H9 (cell line): Measurements from ENCODE around the gene FRYL. TPM values are rescaled to one million over a fixed set of nuclear protein-coding genes. Genes with fewer than 3 reads are reported as not detected.

Experiments
- DNase-seq: peaks from one replicate; pipeline ENCODE4 v3.0.0-alpha.2; 2017
- H2AFZ ChIP-seq: one replicate; pipeline ENCODE4 v1.6.1; 2013; ENCODE audit warnings: mild to moderate bottlenecking, low read length, control low read depth, moderate library complexity
- H2AK5ac ChIP-seq: 2 replicates; pipeline ENCODE4 v1.6.1; 2013; ENCODE audit warnings: low read length, control low read depth, mixed read lengths; ENCODE audit not compliant: insufficient read length
- H2BK120ac ChIP-seq: one replicate; pipeline ENCODE4 v1.6.1; 2013; ENCODE audit warnings: low read depth, mild to moderate bottlenecking, low read length, control low read depth, inconsistent platforms; ENCODE audit not compliant: poor library complexity, severe bottlenecking
- H2BK12ac ChIP-seq: 2 replicates; pipeline ENCODE4 v1.6.1; 2013; ENCODE audit warnings: low read length, control low read depth, mixed read lengths, low read depth; ENCODE audit not compliant: insufficient read length
- H2BK15ac ChIP-seq: 2 replicates; pipeline ENCODE4 v1.6.1; 2013; ENCODE audit warnings: low read depth, low read length, control low read depth
- H2BK20ac ChIP-seq: one replicate; pipeline ENCODE4 v1.6.1; 2013; ENCODE audit warnings: low read depth, mild to moderate bottlenecking, low read length, control low read depth, inconsistent platforms; ENCODE audit not compliant: poor library complexity, severe bottlenecking
- H2BK5ac ChIP-seq: 2 replicates; pipeline ENCODE4 v1.6.1; 2013; ENCODE audit warnings: low read length, control low read depth, mixed read lengths; ENCODE audit not compliant: insufficient read length
- H3K14ac ChIP-seq: 2 replicates; pipeline ENCODE4 v1.6.1; 2013; ENCODE audit warnings: low read length, control low read depth; ENCODE audit not compliant: insufficient read depth
- H3K18ac ChIP-seq: 2 replicates; pipeline ENCODE4 v1.6.1; 2013; ENCODE audit warnings: low read depth, mild to moderate bottlenecking, mixed read lengths, low read length, control low read depth; ENCODE audit not compliant: insufficient read length
- H3K23ac ChIP-seq: 2 replicates; pipeline ENCODE4 v1.6.1; 2013; ENCODE audit warnings: low read length, control low read depth, mixed read lengths, low read depth; ENCODE audit not compliant: insufficient read length
- H3K23me2 ChIP-seq: 2 replicates; pipeline ENCODE4 v1.6.1; 2013; ENCODE audit warnings: low read depth, mild to moderate bottlenecking, mixed read lengths, low read length, control low read depth; ENCODE audit not compliant: insufficient read length, poor library complexity, severe bottlenecking
- H3K27ac ChIP-seq: 2 replicates; pipeline ENCODE4 v1.5.1; 2013; ENCODE audit warnings: low read length, control low read depth, mixed read lengths, low read depth; ENCODE audit not compliant: insufficient read length
- H3K27me3 ChIP-seq: 2 replicates; pipeline ENCODE4 v1.6.1; 2013; ENCODE audit warnings: low read length, control low read depth, inconsistent platforms; ENCODE audit not compliant: insufficient read depth
- H3K4ac ChIP-seq: 2 replicates; pipeline ENCODE4 v1.6.1; 2013; ENCODE audit warnings: low read depth, mild to moderate bottlenecking, control low read depth, inconsistent platforms, low read length, moderate library complexity
- H3K4me1 ChIP-seq: 2 replicates; pipeline ENCODE4 v1.6.1; 2013; ENCODE audit warnings: low read length, control low read depth, inconsistent platforms; ENCODE audit not compliant: insufficient read depth
- H3K4me2 ChIP-seq: 2 replicates; pipeline ENCODE4 v1.6.1; 2013; ENCODE audit warnings: low read length, control low read depth, mixed read lengths; ENCODE audit not compliant: insufficient read length, insufficient read depth
- H3K56ac ChIP-seq: 2 replicates; pipeline ENCODE4 v1.6.1; 2013; ENCODE audit warnings: low read depth, mild to moderate bottlenecking, mixed read lengths, low read length, control low read depth; ENCODE audit not compliant: insufficient read length
- H3K79me1 ChIP-seq: 2 replicates; pipeline ENCODE4 v1.6.1; 2013; ENCODE audit warnings: low read depth, mild to moderate bottlenecking, moderate library complexity, low read length, control low read depth, inconsistent platforms; ENCODE audit not compliant: insufficient read depth, poor library complexity, severe bottlenecking
- H3K79me2 ChIP-seq: 2 replicates; pipeline ENCODE4 v1.6.1; 2013; ENCODE audit warnings: low read length, control low read depth, inconsistent platforms; ENCODE audit not compliant: insufficient read depth
- H3K9ac ChIP-seq: 2 replicates; pipeline ENCODE4 v1.6.1; 2013; ENCODE audit warnings: low read length, control low read depth, mixed read lengths; ENCODE audit not compliant: insufficient read length; ENCODE audit errors: extremely low read depth
- H3K9me3 ChIP-seq: one replicate; pipeline ENCODE4 v1.6.1; 2013; ENCODE audit warnings: low read depth, low read length, inconsistent platforms; ENCODE audit not compliant: control insufficient read depth
- H3T11ph ChIP-seq: one replicate; pipeline ENCODE4 v1.6.1; 2013; ENCODE audit warnings: mild to moderate bottlenecking, low read length, control low read depth, inconsistent platforms
- H4K20me1 ChIP-seq: one replicate; pipeline ENCODE4 v1.6.1; 2013; ENCODE audit not compliant: control insufficient read depth, insufficient read length, insufficient read depth
- H4K5ac ChIP-seq: 2 replicates; pipeline ENCODE4 v1.6.1; 2013; ENCODE audit warnings: low read depth, mild to moderate bottlenecking, mixed read lengths, low read length, control low read depth; ENCODE audit not compliant: insufficient read length
- H4K8ac ChIP-seq: replicated peaks from 2 replicates; pipeline ENCODE4 v1.6.1; 2013; ENCODE audit warnings: low read length, control low read depth, mixed read lengths, low read depth; ENCODE audit not compliant: insufficient read length
- H4K91ac ChIP-seq: 2 replicates; pipeline ENCODE4 v1.6.1; 2013; ENCODE audit warnings: low read depth, mild to moderate bottlenecking, moderate library complexity, mixed read lengths, low read length, control low read depth; ENCODE audit not compliant: insufficient read length
- H3K27ac Mint-ChIP-seq, 3 experiments: 2 replicates in 2 of 3; 3 replicates in 1 of 3; pipeline ENCODE4 v1.8.0; 2020 to 2021; ENCODE audit warnings: mixed read lengths in 3 of 3, mild to moderate bottlenecking in 1 of 3, moderate library complexity in 1 of 3
- H3K27me3 Mint-ChIP-seq: 2 replicates; pipeline ENCODE4 v1.8.0; 2021; ENCODE audit warnings: low read depth, mild to moderate bottlenecking, moderate library complexity, mixed read lengths
- H3K36me3 Mint-ChIP-seq, 3 experiments: 2 replicates in 2 of 3; 3 replicates in 1 of 3; pipeline ENCODE4 v1.8.0; 2020 to 2021; ENCODE audit warnings: low read depth in 3 of 3, mixed read lengths in 3 of 3; ENCODE audit not compliant: insufficient read depth in 1 of 3
- H3K4me1 Mint-ChIP-seq, 2 experiments: 2 replicates each; pipeline ENCODE4 v1.8.0; 2020; ENCODE audit warnings: mixed read lengths in 2 of 2
- H3K4me3 Mint-ChIP-seq, 2 experiments: 2 replicates in 1 of 2; 3 replicates in 1 of 2; pipeline ENCODE4 v1.8.0; 2020 to 2021; ENCODE audit warnings: mild to moderate bottlenecking in 2 of 2, mixed read lengths in 2 of 2, moderate library complexity in 1 of 2
- H3K9me3 Mint-ChIP-seq, 2 experiments: 2 replicates in 1 of 2; 3 replicates in 1 of 2; pipeline ENCODE4 v1.8.0; 2020; ENCODE audit warnings: mild to moderate bottlenecking in 2 of 2, mixed read lengths in 2 of 2, moderate library complexity in 1 of 2
- CTCF ChIP-seq: fragments of 200-600 bp; sonication (generic); conservative IDR thresholded peaks from 3 replicates; pipeline ENCODE4 v1.8.0; 2021; ENCODE audit warnings: antibody characterized with exemption, mild to moderate bottlenecking
- total RNA-seq: library from RNA; stranded (reverse); gene quantifications from 2 replicates; pipeline ENCODE4 v1.2.1, GENCODE V29; 2021

Gene FRYL
- total RNA-seq, 1 experiment from 2014 or later = 31.5 TPM

GRCh38 chr4:48509543-48509942 lies 270.5 kb downstream of the FRYL start:
- Histone ChIP-seq H4K5ac (no peak overlapping the region), H2BK12ac (no peak overlapping the region), H2BK120ac (no peak overlapping the region), H2AFZ (no peak overlapping the region), H4K8ac (no peak overlapping the region), H3K27ac (no peak overlapping the region), H2AK5ac (no peak overlapping the region), H3K18ac (no peak overlapping the region), H3K79me2 (no peaks in the 10 kb centered on the region), H3K4me1 (no peaks in the 10 kb centered on the region), H2BK15ac (no peak overlapping the region), H3K4ac (no peak overlapping the region), H3K56ac (no peak overlapping the region), H2BK5ac (no peak overlapping the region), H2BK20ac (no peak overlapping the region), H3K27me3 (no peaks in the 10 kb centered on the region), H3K9me3 (no peaks in the 10 kb centered on the region), H3K4me2 (no peak overlapping the region), H4K91ac (no peak overlapping the region), H3T11ph (no peak overlapping the region), H3K9ac (no peak overlapping the region), H3K23me2 (no peaks in the 10 kb centered on the region), H3K79me1 (no peaks in the 10 kb centered on the region), H3K14ac (no peak overlapping the region), H4K20me1 (no peaks in the 10 kb centered on the region), H3K23ac (no peak overlapping the region)
- Mint-ChIP-seq H3K27ac (no peak overlapping the region), H3K4me1 (no peaks in the 10 kb centered on the region), H3K9me3 (no peaks in the 10 kb centered on the region), H3K27me3 (no peaks in the 10 kb centered on the region; the same call in 1 of the 2 replicates), H3K36me3 (peaks cover 15 to 48% (median 22%) of the 10 kb centered on the region in 3 experiments; a peak in 6 of 7 replicates), H3K4me3 (no peak overlapping the region)
- DNase-seq = no peak
- no peak for TF ChIP-seq CTCF
